SIG-M5 treated with dmso at 0.1 percent for 504 hours (cell line): ENCODE results near the gene SRRM2.
"Not testable (repeated sequence)": the region's sequence is repeated elsewhere in the genome, so short reads cannot be mapped to it uniquely, and the experiment has no call there.

Source experiments
- DNase-seq: peaks from one replicate; lab custom pipeline; 2025; ENCODE audit not compliant: unreplicated experiment; lab: John Stamatoyannopoulos, UW

Gene SRRM2

DNA sequence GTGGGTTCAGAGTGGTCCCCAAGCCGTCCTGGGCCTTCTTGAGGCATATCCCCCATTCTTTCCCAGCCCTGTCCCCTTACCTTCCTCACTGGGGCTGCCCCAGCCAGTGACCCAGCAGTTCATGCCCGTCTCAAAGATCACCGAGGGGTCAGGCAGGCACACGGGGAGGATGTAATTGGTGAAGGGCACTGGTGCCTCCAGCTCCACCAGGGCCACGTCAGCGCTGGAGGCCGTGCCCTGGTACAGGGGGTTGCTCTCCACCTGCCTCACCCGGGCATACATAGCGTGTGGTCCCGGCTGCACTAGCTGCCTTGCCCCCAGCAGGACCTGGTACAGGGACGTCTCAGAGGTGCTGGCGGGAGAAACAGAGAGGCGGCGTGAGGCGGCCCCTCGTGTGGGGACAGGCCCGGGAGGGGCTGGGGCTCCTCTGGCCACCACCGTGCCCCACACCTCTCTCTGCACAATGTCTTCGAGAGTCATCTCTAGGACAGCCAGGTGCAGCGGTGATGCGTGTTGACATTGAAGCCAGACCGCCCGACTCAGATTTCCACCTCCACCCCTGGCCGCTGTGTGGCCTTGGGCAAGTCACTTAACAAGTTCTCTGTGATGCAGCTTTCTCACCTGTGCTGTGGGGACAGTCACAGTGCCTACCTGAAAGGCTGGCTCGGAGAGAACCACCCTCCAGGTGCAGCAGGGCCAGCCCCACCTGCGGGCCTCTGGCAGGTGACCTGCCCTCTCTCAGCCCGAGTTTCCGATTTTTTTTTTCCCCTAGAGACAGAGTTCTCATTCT is 38.3 kb upstream of the SRRM2 start:
- peak; percentile 23 for DNase-seq

DNA sequence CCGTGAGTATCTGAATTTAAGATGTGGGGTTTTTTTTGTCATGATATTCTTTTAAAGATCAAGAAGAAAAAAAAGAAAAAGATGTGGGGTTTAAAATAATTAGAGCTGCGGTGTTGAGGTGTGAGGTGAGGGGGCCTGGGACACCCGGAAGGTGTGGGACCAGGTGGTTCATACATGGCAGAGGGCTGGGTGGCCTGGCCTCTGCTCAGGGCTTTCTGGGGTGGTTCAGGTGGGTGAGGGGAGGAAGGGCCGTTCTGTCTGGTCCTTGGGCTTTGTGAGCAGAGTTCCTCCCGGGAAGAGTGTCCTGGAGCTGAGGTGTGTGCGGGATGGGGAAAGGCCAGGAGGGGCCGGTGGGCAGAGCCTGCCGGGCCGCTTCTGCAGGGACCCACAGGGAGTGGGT is 37.4 kb upstream of the SRRM2 start:
- DNase-seq = no peak

DNA sequence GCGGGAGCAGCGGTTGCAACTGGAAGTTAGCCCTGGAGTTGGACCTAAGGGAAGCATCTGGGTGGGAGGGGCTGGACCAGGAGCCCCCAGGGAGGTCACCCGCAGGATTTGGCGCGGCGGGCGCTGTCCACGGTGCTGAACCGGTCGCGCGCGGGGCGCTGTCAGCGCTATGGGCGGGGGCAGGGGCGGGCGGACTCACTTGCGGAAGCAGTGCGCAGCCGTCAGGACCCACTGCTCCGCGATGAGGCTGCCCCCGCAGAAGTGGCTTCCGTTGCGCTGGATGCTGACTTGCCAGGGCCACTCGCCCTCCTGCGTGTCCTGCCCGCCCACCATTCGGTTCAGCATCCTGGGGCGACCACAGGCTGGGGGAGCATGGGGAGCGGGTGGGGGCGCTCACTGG is 36.9 kb upstream of the SRRM2 start:
- DNase-seq = peak; percentile 30

DNA sequence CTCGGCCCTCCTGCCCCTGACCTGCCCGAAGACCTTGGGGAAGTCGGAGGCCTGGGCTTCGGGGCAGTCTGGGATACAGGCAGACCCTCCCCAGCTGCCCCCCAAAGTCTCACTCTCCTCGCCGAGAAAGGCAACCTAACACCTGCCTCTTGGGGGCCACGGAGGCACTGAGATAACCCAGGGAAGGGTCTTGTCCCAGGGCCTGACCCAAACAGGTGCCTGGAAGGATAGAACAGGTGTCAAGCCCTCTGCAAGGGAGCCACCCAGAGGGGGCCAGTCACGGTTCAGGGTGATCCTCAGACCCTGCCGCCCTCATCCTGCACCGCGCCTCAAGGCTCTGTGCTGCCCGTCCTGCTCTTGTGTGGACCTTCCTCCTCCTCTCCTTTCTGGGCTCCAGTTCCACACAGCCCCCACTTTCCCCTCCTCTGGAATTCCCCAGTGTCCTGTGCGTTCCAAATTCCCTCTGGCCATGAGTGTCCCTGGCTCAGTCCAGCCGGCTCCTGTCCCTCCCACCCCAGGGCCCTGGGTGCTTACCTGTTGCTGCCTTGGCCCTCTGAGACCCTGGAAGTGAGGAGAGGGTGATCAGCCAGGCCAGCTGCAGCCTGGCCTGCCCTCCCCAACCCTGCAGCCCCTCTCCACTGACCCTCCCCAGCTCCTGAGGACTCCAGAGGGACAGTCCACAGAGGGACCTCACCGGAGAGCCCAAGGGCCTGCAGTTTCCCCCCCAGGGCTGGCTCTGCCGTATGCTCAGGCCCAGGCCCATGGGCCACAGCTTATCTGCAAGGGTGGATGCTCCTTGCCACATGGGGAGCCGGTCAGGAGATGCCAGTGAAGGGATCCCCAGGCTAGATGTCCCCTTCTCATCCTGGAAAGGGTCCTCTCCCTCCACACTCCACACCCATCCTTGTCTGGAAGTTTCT is 36.2 kb upstream of the SRRM2 start:
- DNase-seq = no peak

DNA sequence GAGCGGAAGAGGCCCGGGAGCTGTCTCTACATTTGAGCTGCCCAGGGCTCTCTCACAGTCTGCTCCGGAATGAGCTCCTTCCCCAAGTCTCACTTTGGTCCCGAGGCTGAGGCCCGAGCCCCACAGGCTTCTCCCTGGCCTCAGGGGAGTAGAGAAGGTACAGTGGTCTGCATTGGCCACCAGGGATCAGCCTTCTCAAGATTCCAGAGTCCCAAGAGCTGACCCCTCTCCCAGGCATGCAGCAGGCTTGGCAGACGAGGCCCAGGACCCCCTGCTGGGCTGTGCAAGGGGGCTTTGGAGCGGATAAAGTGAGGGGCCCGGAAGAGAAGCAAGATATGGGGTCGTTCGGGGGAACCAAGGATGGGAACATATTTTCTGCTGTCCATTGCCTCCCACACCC is 35.5 kb upstream of the SRRM2 start:
- DNase-seq = no peak

DNA sequence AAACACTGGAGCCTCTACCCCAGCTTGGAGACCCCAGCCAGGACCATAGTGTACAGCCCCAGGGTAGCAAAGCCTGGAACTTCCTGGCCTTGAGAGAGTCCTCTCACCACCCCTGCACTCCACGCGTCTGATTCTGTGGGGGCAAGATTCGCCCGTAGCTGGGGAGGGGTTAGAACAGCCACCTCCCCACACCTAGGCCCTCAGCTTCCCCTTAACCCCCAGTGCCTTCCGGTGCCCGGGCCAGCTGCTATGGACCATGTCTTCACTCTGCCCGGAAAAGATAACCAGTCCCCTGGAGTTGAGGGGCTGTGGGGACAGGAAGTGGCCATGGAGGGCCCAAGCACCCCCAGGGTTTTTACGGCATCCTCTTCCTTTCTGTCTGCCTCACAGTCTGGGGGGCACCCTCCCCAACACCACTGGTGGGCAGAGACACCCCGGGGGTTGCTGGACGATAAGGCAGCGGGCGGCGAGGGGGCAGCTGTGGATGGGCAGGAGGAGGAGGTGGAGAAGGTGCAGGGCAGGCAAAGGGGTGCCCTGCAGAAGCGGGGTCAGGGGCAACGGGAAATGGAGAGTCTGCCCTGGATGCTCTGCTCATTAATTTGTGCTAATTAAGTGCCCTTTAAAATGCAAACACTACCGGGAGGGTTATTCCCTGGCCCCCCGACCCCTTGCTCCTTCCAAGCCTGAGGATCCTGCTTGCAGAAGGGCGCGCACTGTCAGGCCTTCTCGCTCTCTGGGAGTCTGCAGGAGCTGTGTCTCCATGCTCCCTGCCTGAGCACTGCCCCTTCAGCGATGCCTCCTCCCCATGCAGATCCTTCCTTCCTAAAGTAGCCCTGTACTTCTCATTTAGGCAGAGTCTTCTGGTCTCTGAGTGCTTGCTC is 34.8 kb upstream of the SRRM2 start:
- no peak for DNase-seq

DNA sequence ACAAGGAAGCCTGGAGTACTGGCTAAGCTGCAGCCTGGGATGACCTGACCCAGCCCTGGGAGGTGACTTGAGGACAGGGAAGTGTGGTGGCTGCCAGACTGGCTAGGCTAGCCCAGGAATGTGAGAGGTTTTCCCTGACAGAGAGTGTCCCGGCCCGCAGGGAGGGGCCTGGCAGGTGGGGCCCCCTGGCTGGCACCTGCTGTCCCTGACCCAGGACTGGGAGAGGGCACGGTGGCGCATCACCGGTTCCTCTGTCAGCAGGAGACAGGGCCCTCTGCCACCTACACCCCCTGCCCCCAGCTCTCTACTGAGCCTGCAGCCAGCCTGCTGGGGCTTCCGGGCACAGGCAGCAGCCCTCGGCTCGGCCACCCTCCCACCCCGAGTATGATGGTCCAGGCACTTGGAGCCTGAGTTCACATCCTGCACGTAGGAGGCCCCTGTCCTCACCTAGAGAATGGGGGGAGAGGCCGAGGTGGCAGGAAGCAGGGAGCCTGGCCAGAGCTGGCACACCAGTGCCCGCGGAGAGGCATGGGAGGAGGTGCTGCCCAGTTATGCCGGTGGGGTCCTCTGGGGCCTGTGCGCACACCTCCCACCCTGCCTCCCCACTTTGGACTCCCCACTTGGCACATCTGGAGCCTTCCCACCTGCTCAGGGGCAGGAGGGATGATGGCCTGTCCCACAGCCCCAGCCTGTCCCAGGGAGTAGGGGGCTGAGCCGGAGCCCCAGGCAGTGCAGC is 32.9 kb upstream of the SRRM2 start:
- DNase-seq = peak; percentile 24

DNA sequence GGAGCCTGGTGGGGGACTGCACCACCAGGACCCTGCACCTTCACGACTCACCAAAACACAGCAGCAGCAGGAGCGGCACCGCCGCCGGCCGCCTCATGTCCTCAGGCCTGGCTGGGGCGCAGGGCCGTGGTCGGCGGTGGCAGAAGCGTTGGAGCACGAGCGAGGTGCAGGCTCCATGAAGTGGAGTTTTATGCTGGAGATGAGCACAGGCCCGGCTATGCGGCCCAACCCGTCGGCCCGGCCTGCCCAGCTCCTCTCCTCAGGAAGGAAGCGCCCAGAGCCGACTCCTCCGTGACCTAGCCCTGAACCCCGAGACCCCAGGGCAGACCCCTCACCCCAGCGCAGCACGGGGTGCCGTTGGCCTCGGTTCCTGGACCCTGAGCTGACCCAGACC is 32.4 kb upstream of the SRRM2 start, which contains the start of gene PRSS27:
Gene PRSS27 (minus strand): TSS at position 161 of the 394 bp plus-strand sequence. CDS start 64 bp downstream, at position 97.
- DNase-seq = no peak

DNA sequence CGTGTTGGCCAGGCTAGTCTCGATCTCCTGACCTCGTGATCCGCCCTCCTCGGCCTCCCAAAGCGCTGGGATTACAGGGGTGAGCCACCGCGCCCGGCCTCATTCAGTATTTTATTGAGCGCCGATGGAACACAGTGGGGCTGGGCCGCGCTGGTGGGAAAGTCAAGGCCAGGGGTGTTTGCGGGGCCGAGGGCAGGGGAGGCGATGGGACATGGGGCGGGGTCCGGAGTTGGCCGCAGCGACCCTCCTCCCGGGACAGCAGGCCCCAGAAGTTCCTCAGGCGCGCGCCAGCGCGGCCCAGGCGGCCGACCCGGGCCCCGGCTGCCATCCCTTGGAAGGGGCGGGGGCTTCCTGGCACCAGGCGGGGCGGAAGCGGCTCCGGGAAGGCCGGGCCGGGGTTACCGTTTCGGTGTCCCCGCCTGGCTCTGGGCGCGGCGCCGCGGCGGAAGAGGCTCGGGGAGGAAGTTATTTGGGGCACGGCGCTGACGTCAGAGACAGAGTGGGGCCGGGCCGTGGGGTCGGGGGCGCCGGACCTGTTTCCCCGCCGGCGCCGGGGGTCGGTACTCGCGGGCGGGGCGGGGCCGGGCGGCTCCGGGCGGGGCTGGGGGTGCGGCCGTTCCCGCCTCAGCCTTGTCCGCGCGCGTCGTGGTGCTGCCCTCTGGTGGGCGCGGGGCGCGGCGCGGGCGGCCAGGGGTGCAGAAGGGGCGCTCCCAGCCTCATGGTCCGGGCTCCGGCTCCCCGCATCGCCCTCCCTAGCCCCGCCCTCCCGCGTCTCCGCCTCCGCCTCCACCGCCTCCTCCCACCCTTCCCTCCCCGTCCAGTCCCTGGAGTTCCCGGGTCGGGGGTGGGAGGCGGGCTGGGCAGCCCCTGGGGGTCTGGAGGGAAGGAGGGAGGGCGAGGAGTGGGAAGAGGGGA is 31.5 kb upstream of the SRRM2 start:
- DNase-seq = peak; percentile 78

DNA sequence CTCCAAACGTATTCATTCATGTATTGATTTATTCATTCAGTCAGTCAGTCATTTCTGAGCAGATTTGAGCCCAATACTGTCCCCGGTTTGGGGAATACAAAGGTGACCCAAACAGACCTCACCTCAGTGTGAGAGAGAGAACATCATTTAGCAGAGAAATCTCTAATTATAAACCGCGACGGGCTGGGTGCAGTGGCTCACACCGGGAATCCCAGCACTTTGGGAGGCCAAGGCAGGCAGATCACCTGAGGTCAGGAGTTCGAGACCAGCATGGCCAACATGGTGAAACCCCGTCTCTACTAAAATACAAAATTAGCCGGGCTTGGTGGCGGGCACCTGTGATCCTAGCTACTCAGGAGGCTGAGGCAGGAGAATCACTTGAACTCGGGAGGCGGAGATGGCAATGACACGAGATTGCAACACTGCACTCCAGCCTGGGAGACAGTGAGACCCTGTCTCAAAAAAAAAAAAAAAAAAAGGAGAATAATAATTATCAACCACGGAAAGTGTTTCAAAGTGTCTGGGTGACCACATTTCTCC is 30.7 kb upstream of the SRRM2 start:
- not testable (repeated sequence) for DNase-seq

DNA sequence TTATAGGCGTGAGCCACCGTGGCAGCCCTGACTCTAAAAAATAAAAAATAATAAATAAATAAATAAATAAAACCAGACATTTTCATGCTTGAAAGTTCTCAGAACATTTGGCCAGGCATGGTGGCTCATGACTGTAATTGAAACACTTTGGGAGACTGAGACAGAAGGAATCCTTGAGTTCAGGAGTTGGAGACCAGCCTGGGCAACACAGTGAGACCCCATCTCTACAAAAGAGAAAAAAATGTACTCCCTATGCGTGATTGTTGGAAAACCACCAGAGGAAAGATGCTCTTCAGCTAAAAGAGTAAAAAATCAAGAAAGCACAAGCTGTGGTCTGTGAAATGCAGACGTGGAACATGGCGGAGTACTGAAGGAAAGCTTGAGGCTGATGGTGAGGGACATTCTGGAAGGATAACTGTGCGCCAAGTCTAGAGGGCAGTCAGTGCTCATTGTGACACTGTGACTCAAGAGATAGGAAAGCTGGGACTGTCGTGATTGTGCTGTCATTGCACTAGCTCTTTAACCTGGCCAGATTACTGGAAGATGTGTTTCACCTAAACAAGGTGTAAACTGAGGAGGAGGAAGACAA is 28.3 kb upstream of the SRRM2 start:
- no peak for DNase-seq

DNA sequence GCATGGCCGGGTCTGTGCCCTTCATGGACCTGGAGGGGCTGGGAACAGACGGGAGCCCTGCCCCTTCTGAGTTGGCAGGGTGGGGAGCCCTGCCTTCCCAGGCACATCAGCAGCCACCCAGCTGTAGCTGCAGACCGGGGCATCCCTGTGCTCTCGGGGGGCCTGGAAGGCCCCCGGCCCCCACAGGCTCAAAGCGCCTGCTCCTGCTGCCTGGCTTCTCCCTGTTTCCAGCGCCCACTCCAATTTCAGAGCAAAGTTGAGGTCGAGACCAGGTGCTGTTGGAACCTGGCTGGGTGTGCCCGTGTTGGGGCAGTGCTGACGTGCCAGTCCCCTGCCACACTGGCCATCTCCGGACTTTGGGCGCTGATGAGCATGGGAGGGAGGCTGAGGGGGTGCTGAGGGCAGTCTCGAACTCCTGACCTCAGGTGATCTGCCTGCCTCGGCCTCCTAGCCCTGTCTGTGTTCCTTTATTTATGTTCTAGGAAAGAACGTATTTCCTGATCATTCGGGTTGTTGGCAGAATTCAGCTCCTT is 27.6 kb upstream of the SRRM2 start:
- DNase-seq = no peak

DNA sequence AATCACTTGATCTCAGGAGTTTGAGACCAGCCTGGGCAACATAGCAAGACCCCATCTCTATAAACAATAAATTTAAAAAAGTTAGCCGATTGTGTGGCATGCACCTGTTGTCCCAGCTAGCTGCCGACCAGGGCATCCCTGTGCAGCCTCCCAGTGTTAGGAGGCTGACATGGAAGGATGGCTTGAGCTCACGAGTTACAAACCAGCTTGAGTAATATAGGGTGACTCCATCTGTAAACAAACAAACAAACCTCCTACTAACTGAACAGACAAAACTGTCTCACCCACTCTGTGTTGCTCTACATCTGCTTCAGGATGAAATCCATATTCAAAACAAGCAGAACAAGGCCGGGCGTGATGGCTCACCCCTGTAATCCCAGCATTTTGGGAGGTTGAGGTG is 25.5 kb upstream of the SRRM2 start:
- no peak for DNase-seq

DNA sequence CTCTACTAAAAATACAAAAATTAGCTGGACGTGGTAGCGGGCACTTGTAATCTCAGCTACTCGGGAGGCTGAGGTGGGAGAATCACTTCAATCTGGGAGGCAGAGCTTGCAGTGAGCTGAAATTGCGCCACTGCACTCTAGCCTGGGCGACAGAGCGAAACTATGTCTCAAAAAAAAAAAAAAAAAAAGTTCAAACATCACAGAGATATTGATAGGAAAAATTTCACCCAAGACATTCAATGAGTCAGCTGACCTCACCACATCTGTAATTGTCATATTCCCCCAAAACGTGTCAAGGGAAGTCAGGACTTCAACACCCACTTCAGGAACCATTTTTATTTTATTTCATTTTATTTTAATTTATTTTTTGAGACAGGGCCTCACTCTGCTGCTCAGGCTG is 24.4 kb upstream of the SRRM2 start:
- no peak for DNase-seq

DNA sequence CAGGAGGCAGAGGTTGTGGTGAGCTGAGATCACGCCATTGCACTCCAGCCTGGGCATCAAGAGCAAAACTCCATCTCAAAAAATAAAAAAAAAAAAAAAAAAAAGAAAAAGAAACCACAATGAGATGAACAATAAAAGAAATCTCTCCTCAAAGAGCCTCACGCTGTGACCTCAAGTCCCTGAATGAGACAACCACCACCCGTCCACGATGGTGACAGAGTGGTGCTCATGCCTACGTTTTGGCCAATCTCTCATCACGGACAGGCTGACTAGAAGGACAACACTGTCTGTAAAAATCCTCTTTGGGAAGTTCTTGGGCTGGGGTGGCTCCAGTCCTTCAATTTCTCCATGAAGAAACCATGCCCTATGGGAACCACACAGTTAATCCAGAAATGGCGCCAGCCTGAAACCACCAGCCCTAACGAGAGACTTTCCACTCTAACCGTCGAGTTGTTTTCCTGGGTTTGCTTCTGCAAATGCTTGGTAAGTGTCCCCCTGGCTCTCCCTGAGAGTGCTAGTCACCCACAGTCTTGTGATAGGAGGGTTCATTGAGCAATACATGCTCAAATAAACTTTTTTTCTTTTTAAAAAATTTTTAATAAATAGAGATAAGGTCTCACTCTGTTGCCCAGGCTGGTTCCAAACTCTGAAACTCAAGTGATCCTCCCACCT is 17.5 kb upstream of the SRRM2 start:
- DNase-seq = no peak

DNA sequence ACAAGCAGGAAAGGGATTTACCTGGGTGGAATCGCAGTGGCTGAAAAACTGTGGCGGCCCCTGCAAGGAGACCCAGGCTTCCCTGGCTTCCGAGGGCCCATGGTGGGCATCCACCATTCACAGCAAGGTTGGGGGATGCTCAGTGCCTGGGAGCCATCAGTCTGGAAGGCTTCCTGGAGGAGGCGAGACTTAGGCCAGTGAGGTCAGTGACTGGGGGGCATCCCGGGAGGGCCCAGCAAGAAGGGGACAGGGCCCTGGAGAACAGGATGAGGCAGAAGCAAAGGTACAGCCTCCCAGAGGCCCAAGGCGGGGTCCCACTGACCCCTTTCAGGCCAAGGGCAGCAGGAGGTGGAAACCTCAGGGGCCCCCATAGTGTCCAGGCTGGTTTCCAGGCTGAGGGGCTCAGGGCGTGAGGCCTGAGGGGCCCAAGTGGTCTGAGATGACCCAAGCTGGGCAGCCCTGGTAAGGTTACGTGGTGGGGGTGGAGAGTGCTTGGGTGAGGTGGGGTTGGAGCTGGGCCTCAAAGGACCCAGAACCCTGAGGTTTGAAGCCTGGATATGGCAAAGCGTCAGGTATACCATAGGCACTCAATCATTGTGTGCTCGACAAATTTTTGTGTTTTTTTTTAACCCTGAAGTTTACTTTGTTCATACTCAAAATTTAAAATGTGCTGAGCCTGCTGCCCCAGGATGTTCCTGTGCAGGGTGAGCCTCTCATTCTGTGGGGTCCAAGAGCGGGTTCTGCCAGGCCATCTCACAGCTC is 15.8 kb upstream of the SRRM2 start:
- DNase-seq = no peak

DNA sequence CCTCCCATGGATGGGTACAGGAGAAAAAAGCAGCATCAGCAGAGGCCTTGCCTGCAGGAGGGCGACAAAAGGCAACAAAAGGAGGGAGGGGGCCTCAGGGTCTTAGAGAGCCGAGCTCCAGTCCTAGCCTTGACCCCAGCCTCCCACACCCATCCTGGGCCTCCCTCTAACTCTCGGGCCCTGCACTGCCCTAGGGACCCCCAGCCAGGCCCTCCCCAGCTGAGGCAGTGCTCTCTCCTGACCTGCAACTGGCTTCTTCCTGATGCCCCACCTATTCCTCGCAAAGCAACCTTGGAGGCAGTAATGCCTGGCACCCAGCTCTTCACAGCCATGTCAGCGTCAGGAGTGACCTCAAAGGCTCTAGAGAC is 15.2 kb upstream of the SRRM2 start:
- no peak for DNase-seq
